DMS153 treated with DMSO at 0.1 percent for 48 hours (cell line): ENCODE results near the gene RGS6.

Experiments used
- DNase-seq: peaks from one replicate; lab custom pipeline; 2025; ENCODE audit not compliant: unreplicated experiment; lab: John Stamatoyannopoulos, UW

Gene RGS6

GRCh38 chr14:72568296-72568992 lies 636.2 kb downstream of the RGS6 start:
- no peak for DNase-seq

GRCh38 chr14:72573725-72574417 lies 641.6 kb downstream of the RGS6 start:
- DNase-seq = no peak

DNA sequence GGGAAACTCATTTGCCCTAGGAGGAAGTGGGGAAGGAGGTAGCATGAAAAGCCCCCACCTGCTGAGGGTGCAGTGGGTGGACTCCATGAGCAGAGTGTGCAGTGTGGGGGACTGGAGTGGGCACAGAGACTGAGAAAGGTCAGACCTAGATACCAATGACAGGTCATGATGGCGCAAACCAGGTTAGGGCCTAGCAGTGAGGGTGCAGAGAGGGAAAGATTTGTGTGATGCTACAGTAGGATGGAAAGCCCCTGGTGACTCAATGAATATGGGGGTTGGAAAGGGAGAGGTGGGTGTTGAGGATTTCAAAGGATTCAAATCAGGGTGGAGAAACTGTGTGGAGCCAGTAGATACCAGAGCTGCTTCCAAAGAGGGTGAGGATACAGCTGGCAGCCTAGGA lies 642.5 kb downstream of the RGS6 start:
- no peak for DNase-seq

DNA sequence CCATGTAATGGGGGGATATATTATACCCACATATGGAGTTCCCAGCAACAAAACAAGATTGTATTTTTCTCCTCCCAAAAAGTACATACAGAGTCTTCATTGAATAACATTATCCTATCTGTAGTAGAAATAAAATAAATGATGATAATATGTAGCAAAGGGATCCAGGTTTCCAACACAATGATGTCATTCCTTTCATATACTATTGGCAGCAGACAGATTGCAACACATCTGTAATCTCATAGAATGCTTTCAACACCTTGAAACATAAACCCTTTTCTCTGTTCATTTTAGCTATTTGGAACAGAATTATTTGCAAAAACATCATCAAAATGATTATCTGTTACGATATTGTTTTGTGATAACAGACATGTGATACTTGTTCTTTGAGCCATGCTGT lies 644.0 kb downstream of the RGS6 start:
- DNase-seq = no peak

GRCh38 chr14:72577521-72577920 lies 645.3 kb downstream of the RGS6 start:
- no peak for DNase-seq

- DNase-seq = no peak
These were observed 646.3 kb downstream of the RGS6 start for GRCh38 chr14:72578514-72578913.

- no peak for DNase-seq
These were observed 650.4 kb downstream of the RGS6 start for GRCh38 chr14:72582582-72582981.

DNA sequence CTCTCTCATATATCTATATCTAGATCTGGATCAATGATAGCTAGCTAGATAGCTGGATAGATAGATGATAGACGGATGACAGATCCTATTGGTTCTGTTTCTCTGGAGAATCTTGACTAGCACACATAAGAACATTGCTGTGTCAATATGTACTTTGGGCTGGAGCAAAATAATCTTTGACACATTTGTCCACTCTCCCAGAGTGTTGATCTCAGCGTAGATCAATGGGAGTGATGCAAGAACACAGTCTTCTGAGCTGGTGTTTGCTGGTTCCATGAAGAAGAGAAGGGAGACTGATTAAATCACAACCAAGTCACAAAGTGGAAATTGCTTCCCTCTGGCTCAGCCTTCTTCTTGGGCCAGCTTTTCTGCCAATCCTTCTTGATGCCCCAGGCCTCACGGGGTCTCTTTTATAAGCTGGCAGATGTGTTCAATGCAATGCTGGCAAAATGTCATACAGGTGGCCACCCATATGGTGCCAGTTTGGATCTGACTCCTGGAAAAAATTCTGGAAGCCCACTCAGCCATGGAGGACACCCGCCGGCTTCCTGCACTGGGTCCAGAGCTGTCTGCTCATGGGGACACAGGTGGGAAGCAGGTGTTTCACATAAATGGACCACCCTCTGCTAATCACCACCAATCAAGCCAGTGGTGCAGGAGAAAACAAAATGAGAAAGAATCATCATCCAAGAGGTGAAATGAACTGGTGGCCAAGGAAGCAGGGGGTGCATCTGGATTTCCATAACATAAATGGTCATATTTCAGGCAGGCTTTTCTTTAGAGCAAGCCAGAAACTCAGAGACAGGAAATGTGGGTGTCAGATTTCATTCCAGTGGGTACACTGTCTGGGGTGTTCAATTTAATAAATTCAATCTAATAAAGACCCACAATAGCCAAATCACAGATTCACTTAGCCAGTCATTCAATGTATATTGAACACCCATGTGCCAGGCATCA lies 651.4 kb downstream of the RGS6 start:
- no peak for DNase-seq

DNA sequence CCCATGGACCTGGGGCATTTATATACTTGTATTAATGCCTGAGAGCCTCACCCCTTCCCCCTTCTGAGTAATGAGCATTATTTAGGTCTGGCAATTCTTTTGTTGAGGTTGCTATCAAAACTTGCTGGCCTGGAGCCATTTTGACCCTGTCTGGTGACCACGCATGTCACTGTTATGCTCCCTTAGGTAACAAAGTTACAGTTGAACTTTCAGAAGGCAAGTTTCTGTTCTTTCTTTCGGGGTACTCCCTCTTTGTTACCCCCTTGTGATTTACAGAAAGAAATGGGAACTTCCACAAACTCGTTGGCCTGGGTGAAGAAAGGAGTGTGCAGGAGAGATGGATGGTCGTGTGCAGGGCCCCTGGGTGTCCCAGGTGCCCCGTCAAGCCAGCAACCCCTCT lies 656.3 kb downstream of the RGS6 start:
- no peak for DNase-seq

- DNase-seq = no peak
These were observed 657.4 kb downstream of the RGS6 start for GRCh38 chr14:72589652-72590051.

- DNase-seq = no peak
These were observed 658.3 kb downstream of the RGS6 start for GRCh38 chr14:72590577-72590976.

DNA sequence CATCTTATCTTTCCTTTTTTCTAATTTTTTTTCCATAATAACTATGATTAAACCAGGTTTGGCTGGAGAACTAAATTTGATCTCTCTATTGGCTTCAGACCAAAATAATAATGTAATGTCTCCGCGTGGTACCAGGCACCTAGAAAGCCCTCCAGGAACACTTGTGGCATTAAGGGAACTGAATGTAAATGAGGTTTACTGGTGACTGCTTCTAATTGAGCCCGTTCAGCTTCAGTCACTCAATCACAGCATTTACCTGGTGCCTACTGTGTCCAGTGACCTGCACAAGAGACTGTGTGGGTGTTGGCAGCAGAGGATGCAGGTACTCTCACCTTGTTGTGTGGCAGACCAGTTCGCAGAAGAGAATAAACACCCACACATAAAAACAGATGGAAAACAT lies 659.2 kb downstream of the RGS6 start:
- DNase-seq = no peak

- no peak for DNase-seq
These were observed 662.1 kb downstream of the RGS6 start for GRCh38 chr14:72594099-72594901.

DNA sequence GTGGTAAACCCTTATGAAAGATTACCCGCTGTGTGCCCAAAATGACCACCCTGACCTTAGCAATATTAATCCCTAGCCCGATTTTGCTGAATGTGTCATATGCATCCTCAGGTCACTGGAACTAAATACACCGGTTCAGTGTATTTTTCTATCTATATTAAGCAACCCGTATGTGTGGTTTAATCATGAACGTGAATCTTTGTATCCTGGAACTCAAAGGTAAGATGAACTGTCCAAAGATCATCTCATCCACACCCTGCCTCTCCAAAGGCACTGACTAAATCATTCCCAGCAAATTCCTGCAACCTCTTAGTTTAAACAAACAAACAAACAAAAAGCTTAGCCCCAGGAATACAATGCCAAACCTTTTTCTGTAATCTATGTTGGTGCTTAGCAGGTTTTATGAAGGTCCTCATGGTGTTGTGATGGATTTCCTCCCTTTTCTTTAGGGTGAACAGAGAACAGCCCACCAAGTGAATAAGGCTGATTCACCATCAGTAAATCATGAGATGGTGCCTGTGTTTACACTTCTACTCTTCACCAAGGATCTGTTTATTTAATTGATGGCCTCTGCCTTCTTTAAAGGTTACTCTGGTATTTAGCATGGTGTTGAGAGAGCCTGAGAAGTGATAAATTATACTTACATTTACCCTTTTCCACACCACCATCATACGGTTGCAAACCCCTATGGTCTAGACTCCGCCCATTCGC lies 663.1 kb downstream of the RGS6 start:
- no peak for DNase-seq

DNA sequence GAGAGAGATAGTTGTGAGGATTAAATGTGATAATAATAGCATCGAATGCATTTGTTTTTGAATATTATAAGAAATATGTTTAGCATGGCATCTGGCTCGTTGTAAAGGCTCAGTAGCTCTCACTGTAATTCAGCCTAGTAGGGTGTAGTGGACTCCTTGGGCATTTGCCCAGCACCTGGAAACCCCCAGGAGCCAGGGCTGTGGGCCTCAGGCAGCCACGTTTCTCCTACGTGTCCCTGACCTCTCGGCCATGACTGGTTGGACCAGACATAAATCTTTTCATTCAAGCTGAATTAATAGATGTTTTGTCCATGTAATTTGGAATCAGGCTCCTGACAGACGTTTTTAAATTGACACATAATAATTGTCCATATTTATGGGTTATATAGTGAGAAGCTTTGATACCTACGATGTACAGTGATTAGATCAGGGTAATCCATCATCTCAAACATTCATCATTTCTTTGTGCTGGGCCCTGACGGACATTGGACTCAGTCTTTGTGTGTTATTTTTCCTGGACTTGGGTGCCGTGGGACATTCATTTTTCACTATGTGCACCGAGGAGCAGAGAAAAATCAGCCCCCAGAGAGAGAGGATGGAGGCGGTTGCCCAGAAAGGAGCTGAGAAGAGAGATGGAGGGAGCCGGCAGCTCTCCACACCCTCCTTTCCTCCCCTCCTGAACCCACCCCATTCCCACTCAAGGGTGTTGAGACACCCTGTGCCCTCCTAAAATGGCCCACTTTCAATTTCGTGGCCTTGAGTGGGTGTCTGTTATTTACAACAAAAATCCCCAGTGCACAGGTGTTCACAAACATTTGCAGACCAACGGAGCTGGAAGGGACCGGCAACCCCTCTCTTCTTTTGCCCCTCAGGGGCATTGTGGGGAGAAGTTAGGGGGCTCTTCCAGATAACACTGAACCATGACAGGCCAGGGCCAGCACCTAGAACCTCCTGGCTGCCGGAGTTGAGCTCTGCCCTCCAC lies 665.3 kb downstream of the RGS6 start:
- no peak for DNase-seq

DNA sequence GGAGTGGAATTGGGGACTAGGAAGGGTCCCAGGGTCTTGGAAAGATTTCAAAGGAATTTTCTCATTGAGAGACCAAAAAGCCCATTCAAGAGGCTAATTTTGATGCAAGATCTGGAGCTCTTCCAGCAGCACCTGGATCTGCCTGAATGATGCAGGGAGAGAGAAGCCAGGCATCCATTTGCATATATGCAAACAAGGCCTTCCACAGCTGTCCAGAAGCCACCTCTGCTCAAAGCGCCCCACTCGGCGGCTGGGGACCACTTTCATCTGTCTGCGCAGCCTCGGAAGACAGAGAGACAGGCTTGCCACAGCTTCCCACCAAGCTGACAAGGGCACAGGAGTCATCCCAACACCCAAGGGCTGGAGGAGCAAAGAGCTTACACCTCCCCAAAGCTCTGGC lies 666.1 kb downstream of the RGS6 start:
- DNase-seq = no peak

DNA sequence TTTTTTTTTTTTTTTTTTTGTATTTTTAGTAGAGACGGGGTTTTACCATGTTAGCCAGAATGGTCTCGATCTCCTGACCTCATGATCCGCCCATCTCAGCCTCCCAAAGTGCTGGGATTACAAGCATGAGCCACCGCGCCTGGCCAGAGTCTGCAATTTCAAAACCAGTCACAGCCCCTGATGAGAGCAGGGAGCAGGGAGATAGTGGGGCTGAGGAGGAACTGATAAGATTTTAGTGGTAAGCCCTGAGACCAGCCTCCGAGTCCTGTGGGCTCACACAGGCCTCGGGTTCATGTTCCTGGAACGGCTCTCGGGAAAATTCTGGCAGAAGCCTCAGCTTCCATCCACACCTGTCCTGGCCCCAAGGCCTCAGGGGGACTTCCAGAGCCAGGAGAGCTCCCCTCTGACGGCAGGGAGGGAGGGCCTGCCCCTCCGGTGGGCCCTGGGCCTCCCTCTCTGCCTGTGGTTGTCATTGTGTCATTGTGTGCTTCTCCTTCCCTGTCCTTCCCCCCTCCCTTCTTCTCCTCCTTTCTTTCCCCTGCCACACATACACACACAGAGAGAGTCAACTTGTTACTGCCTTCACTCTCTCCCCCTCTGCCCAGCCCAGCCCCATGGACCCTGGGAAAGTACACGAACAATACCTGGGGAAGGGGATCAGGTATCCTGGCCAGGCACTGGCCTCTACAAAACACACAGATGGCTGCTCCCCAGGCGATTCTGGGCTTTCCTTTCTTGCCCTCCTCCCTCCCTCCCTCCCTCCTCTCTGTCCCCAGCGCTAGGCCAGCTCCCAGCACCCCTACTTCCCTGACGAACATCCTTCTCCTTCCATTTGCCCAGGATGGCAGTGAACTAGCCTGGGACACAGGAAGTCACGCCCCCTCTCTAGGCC lies 667.6 kb downstream of the RGS6 start:
- no peak for DNase-seq
